GM10847 (cell line): ENCODE results near the gene GSG1L.

Source experiments
- POLR2A ChIP-seq: IDR thresholded peaks from 2 replicates; pipeline ENCODE4 v1.6.1; 2011; ENCODE audit not compliant: insufficient read length; ENCODE audit errors: extremely low read depth

The GSG1L gene

GRCh38 chr16:27974896-27975540 lies 88.5 kb downstream of the GSG1L start:
- TF ChIP-seq POLR2A = no peak

DNA sequence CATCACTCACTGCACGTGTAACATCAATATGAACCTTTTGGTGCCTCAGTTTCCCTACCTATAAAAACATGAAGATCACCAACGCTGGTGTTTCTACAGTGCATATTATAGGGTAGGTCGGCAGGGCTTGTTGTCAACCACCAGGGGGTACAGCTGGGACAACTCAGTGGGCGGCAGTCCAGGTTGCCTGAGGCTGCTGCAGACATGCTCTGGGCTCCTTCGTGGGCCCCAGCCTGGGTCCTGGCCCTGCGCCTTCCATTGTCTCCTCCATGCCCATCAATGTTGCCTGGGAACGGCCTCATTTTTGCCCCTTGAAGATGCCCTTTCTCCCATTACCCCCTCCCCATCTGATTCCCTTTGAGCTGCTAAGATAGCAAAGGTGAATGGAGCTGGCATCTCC lies 89.8 kb downstream of the GSG1L start:
- no peak for TF ChIP-seq POLR2A

DNA sequence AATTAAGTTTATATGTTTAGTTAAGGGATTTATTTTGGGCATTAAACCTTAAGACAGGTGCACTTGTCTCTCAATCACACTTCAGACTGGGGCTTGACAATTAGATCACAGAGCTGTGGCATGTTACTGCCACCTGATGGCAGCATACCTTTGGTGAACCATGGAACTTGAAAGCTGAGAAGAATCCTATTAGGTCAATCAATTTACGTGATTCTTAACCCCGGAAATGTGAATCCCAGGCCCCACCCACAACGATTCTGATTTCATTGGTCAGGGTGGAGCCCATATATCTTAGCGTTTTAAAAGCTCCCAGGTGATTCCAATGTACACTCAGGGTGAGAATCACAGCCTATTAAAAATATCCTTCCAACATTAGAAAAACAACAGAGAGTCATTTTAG lies 91.0 kb downstream of the GSG1L start:
- no peak for TF ChIP-seq POLR2A

- no peak for TF ChIP-seq POLR2A
These were observed 93.9 kb downstream of the GSG1L start for GRCh38 chr16:27969574-27969973.

DNA sequence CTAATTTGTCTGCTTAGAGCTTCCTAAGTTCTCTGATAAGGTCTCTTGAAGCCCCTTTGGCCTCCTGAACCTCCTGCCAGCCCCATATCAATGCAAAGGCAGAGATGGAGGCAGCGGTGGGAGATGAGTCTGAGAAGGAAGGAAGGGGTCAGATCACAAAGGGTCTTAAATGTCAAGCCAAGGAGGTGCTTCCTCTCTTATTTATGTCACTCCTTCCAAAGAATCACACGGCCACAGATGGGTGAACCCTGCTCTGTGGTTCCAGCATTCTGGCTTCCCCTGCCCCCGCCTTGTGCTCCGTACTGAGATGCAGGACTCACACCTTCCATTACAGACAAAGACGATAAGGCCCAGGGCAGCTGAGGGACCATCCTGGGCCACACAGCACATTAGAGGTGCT lies 96.3 kb downstream of the GSG1L start:
- no peak for TF ChIP-seq POLR2A

GRCh38 chr16:27966756-27967155 lies 96.8 kb downstream of the GSG1L start:
- TF ChIP-seq POLR2A = no peak

- no peak for TF ChIP-seq POLR2A
These were observed 97.7 kb downstream of the GSG1L start for GRCh38 chr16:27965801-27966200.

- no peak for TF ChIP-seq POLR2A
These were observed 100.0 kb downstream of the GSG1L start for GRCh38 chr16:27963471-27963965.

DNA sequence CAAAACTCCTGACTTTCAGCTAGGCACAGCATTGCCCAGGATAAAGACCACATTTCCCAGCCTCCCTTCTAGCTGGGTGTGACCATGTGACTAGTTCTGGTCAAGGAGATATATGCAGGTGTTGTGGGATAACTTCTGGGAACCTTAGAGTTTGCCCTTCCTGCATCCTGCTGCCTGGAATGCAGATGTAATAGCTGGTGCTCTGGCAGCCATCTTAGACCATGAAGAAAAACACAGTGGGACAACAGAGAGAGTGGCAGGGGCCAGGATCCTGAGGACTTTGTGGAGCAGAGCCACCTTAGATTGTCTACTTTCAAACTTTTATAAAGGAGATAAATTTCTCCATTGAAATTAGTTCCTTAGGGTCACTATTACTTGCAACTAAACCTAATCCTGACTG lies 101.3 kb downstream of the GSG1L start:
- no peak for TF ChIP-seq POLR2A

DNA sequence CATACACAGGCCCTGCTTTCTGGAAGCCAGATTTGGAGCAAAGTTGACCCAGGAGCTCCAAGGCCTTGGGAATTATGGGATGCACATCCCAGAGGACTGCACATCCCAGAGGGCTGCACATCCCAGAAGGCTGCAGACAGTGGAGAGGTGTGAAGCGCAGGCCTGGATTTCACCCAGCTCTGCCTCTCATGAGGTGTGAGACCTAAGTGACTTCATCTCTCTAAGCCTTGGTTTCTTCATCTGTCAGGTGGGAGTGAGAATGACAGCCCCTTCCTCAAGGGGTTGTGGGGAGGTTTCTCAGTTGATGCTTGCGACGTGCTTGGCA lies 102.3 kb downstream of the GSG1L start:
- TF ChIP-seq POLR2A = no peak

DNA sequence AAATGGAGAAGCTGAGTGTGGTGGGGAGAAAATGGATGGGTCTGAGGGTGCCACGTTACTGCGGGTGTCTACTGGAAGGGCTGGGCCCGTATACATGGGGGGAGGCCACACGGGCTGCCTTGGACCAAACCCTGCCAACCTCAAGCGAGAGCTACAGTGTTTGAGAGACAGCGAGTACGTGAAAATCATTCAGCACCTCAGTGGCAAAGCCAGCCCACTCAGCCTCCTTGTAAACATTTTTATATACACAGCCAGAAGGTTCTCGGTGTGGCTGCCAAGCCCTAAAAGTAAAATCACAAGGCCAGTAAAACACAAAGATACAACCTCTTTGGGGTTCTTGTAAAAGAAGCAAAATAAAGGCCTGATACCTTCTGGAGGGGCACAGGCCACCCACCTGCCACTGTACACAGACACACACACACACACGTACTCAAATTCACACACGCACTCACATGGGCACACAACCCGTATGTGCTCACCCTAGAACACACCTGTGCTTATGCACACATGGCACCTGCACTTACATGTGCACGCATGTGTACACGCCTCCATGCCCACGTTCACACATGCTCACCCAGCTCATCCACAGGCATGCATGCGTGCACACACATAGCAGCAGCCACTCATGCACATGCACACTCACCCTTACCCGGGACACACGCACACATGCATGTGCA lies 102.8 kb downstream of the GSG1L start:
- no peak for TF ChIP-seq POLR2A

DNA sequence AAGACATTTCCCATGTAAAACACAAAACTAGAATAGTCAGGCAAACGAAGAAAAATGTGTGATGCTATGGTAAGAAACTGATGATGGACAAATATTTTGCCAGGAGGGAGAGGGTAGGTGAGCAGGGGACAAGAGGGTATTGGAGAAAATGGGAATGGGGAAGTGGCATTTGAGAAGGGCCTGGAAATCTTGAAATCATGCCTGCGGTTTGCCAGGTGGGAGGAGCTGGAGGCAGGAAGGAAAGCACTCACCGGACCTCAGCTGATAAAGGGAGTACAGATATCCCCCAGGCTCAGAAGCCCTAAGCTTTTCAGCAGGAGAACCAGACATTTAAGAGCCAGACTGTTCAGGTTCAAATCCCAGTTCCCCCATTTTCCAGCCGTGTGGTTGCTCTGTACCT lies 103.6 kb downstream of the GSG1L start:
- TF ChIP-seq POLR2A = no peak

GRCh38 chr16:27954191-27954590 lies 109.3 kb downstream of the GSG1L start:
- TF ChIP-seq POLR2A = no peak

- TF ChIP-seq POLR2A = no peak
These were observed 110.7 kb downstream of the GSG1L start for GRCh38 chr16:27952811-27953210.

GRCh38 chr16:27951489-27952120 lies 111.9 kb downstream of the GSG1L start:
- TF ChIP-seq POLR2A = no peak

- no peak for TF ChIP-seq POLR2A
These were observed 113.2 kb downstream of the GSG1L start for GRCh38 chr16:27950206-27950887.
